Measurements from ENCODE around the gene GHR.

- TF ChIP-seq SUZ12 (IDR thresholded peaks at IDR 0.05; ENCODE audit: extremely low read depth, insufficient read depth, insufficient read length) (no peak), ZNF274 (IDR thresholded peaks at IDR 0.05; ENCODE audit: low read depth, low read length) (no peak), YY1 (IDR thresholded peaks at IDR 0.05; ENCODE audit: insufficient read depth, insufficient read length) (no peak)
Measured at GRCh38 chr5:42590566-42590965, 167.3 kb downstream of the GHR start.

Data from NT2/D1 (cell line).